DMS153 (cell line): ENCODE data around the gene GIMAP6.
A peak's percentile ranks its signal among the peaks of the same experiment; 100 is the strongest.
"Not testable (repeated sequence)": the region's sequence is repeated elsewhere in the genome, so short reads cannot be mapped to it uniquely, and the experiment has no call there.

Source experiments
- DNase-seq: peaks from one replicate; lab custom pipeline; 2025; lab: John Stamatoyannopoulos, UW

The GIMAP6 gene

GRCh38 chr7:150645259-150646020 is 13.3 kb upstream of the GIMAP6 start:
- no peak for DNase-seq

- no peak for DNase-seq
Observed at GRCh38 chr7:150642926-150643325, 10.7 kb upstream of the GIMAP6 start.

- no peak for DNase-seq
Observed at GRCh38 chr7:150641854-150642253, 9.7 kb upstream of the GIMAP6 start.

- no peak for DNase-seq
Observed at GRCh38 chr7:150633926-150634325, 1.7 kb upstream of the GIMAP6 start.

- DNase-seq = no peak
Observed at GRCh38 chr7:150631084-150631826, 930 bp downstream of the GIMAP6 start.

- no peak for DNase-seq
Observed at GRCh38 chr7:150629347-150629746, 2.8 kb downstream of the GIMAP6 start.

- DNase-seq = no peak
Observed at GRCh38 chr7:150627959-150628358, 4.2 kb downstream of the GIMAP6 start.

GRCh38 chr7:150626696-150627095 is 5.5 kb downstream of the GIMAP6 start:
- DNase-seq = no peak

GRCh38 chr7:150621376-150621775 is 10.8 kb downstream of the GIMAP6 start:
- no peak for DNase-seq

- no peak for DNase-seq
Observed at GRCh38 chr7:150620617-150621371, 11.4 kb downstream of the GIMAP6 start.

GRCh38 chr7:150620061-150620460 is 12.1 kb downstream of the GIMAP6 start:
- DNase-seq = no peak

GRCh38 chr7:150615221-150615755 is 16.9 kb downstream of the GIMAP6 start:
- peak; percentile 58 for DNase-seq

GRCh38 chr7:150614426-150614825 is 17.8 kb downstream of the GIMAP6 start:
- DNase-seq = not testable (repeated sequence)

GRCh38 chr7:150613880-150614279 is 18.3 kb downstream of the GIMAP6 start:
- DNase-seq = no peak

- no peak for DNase-seq
Observed at GRCh38 chr7:150612925-150613324, 19.3 kb downstream of the GIMAP6 start.

- no peak for DNase-seq
Observed at GRCh38 chr7:150610233-150610632, 22.0 kb downstream of the GIMAP6 start.

GRCh38 chr7:150603600-150603999 is 28.6 kb downstream of the GIMAP6 start:
- DNase-seq = not testable (repeated sequence)

- DNase-seq = no peak
Observed at GRCh38 chr7:150595361-150595760, 36.8 kb downstream of the GIMAP6 start.

- no peak for DNase-seq
Observed at GRCh38 chr7:150594805-150595204, 37.4 kb downstream of the GIMAP6 start.

GRCh38 chr7:150587551-150587950 is 44.6 kb downstream of the GIMAP6 start:
- no peak for DNase-seq

- DNase-seq = no peak
Observed at GRCh38 chr7:150586785-150587152, 45.4 kb downstream of the GIMAP6 start.

GRCh38 chr7:150586068-150586784 is 46.0 kb downstream of the GIMAP6 start:
- no peak for DNase-seq
